ENCODE results near the gene IL31RA.

IL31RA gene

DNA sequence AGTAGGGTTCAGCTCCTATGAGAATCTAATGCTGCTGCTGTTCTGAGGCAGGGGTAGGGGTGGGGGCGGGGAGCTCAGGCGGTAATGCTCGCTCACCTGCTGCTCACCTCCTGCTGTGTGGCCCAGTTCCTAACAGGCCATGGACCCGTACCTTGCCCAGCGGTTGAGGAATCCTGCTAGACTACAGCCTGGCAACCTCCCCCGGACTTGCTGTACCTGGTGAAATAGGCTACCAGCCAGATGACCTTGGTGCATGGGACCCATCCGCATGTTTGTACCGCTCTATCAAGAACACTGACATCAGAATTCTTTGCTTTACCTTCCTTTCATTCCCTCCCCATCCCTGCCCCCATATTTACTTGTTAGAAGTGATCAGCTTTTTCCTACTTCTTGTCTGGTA lies 15.3 kb downstream of the IL31RA start:
- H3K4me3 ChIP-seq (ENCODE audit: control insufficient read depth, low read depth, low read length), result no peak overlapping the region
- TF ChIP-seq, protein P1, sequence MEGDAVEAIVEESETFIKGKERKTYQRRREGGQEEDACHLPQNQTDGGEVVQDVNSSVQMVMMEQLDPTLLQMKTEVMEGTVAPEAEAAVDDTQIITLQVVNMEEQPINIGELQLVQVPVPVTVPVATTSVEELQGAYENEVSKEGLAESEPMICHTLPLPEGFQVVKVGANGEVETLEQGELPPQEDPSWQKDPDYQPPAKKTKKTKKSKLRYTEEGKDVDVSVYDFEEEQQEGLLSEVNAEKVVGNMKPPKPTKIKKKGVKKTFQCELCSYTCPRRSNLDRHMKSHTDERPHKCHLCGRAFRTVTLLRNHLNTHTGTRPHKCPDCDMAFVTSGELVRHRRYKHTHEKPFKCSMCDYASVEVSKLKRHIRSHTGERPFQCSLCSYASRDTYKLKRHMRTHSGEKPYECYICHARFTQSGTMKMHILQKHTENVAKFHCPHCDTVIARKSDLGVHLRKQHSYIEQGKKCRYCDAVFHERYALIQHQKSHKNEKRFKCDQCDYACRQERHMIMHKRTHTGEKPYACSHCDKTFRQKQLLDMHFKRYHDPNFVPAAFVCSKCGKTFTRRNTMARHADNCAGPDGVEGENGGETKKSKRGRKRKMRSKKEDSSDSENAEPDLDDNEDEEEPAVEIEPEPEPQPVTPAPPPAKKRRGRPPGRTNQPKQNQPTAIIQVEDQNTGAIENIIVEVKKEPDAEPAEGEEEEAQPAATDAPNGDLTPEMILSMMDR (IDR thresholded peaks at IDR 0.05; ENCODE audit: control insufficient read depth, insufficient read depth, low read depth, low read length, missing control alignments), result no peak
- no peak for DNase-seq (ENCODE audit: low read depth)

DNA sequence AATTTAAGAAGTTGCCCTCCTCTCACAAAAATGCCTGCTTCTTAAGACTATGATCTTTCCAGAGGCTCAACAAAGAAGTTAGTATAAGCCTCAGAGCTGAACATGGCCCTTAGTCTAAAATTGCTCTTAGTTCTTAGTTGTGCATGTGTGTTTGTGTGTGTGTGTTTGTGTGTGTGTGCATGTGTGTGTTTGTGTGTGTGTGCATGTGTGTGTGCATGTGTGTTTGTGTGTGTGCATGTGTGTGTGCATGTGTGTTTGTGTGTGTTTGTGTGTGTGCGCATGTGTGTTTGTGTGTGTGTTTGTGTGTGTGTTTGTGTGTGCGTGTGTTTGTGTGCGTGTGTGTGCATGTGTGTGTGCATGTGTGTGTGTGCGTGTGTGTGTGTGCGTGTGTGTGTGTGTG lies 15.8 kb downstream of the IL31RA start:
- DNase-seq (ENCODE audit: low read depth), result no peak
- TF ChIP-seq, protein P1 (IDR thresholded peaks at IDR 0.05; ENCODE audit: control insufficient read depth, insufficient read depth, low read depth, low read length, missing control alignments), result no peak
- no peak overlapping the region for H3K4me3 ChIP-seq (ENCODE audit: control insufficient read depth, low read depth, low read length)

DNA sequence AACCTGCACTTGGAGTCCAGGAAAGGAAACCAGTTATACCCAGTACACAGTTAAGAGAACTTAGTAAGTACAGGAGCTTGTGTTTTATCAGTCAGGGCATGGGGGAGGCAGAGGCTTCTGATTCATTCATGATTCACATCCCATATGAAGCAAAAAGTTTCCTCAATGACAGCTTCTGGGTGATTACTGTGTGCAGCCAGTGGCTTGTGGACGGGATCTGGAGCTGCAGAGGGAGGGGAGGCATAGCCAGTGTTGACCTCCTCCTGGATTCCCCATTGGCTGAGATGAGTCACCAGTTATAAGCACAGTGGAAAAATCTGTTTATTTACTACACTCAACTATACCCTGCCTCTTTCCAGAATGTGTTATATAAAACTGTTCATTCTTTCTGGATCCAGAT lies 17.7 kb downstream of the IL31RA start:
- TF ChIP-seq, protein P1 (IDR thresholded peaks at IDR 0.05; ENCODE audit: control insufficient read depth, insufficient read depth, low read depth, low read length, missing control alignments), result no peak
- DNase-seq (ENCODE audit: low read depth), result peak; percentile 92
- no peak overlapping the region for H3K4me3 ChIP-seq (ENCODE audit: control insufficient read depth, low read depth, low read length)

DNA sequence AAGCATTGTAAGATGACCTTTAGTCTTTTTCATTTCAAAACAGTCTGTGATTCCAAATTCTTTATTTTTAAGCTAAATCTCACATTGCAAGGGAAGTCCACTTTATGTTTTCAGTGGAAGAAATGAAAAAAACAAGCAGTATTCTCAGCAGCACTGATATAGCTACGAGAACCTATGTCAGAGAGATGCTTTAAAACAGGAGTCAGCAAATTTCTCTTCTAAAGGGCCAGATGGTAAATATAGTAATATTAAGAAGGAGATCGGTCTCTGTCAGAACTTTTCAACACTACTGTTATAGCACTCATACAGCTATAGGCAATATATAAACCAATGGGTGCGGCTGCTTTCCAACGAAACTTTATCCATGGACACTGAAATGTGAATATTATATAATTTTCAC lies 18.7 kb downstream of the IL31RA start:
- TF ChIP-seq, protein P1 (IDR thresholded peaks at IDR 0.05; ENCODE audit: control insufficient read depth, insufficient read depth, low read depth, low read length, missing control alignments), result no peak
- no peak for DNase-seq (ENCODE audit: low read depth)
- no peak overlapping the region for H3K4me3 ChIP-seq (ENCODE audit: control insufficient read depth, low read depth, low read length)

DNA sequence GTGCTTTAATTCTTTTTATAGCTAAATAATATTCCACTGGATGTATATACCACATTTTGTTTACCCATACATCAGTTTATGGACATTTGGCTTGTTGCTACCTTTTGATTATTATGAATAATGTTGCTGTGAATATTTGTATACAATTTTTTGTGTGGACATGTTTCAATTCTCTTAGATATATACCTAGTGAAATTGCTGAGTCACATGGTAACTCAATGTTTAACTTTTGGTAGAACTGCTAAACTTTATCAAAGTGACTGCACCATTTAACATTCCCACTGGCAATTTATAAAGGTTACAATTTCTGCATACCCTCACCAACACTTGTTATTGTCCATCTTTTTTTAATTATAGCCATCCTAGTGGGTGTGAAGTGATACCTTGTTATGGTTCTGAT lies 22.1 kb downstream of the IL31RA start:
- TF ChIP-seq, protein P1 (IDR thresholded peaks at IDR 0.05; ENCODE audit: control insufficient read depth, insufficient read depth, low read depth, low read length, missing control alignments), result no peak
- no peak overlapping the region for H3K4me3 ChIP-seq (ENCODE audit: control insufficient read depth, low read depth, low read length)
- no peak for DNase-seq (ENCODE audit: low read depth)

DNA sequence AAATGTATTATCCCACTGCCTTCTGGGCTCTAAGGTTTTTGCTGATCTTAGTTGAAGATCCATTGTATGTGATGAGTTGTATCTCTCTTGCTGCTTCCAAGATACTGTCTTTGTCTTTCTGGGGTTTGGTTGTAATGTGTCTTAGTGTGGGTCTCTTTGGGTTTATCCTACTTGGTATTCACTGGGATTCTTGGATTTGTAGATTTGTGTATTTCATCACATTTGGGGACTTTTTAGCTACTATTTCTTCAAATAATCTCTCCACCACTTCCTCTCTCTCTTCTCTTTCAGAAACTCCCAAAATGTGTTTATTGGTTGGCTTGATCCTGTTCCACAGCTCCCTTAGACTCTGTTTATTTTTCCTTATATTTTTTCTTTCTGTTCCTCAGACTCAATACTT lies 26.5 kb downstream of the IL31RA start:
- DNase-seq (ENCODE audit: low read depth), result no peak
- H3K4me3 ChIP-seq (ENCODE audit: control insufficient read depth, low read depth, low read length), result no peak overlapping the region
- TF ChIP-seq, protein P1 (IDR thresholded peaks at IDR 0.05; ENCODE audit: control insufficient read depth, insufficient read depth, low read depth, low read length, missing control alignments), result no peak

DNA sequence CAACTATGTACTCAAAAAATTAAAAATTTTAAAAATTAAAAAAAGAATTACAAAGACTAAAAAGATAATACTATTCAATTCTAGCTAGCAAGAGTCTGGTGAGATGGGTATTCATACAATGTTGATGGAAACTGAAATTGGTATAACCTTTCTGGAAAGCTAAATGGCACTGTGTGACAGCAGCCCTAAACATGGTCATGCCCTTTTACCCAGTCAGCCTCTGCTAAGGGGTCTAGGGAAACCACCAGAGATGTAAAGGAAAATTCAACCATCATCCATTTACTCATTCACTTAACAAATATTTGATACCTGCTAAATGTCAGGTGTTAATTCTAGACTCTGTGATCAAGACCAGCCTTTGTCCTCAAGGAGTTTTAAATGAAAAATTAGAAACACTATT lies 29.3 kb downstream of the IL31RA start:
- TF ChIP-seq, protein P1 (IDR thresholded peaks at IDR 0.05; ENCODE audit: control insufficient read depth, insufficient read depth, low read depth, low read length, missing control alignments), result no peak
- no peak for DNase-seq (ENCODE audit: low read depth)
- H3K4me3 ChIP-seq (ENCODE audit: control insufficient read depth, low read depth, low read length), result no peak overlapping the region

Data from AG09309 (cell line).